GM18873 (cell line): ENCODE data around the gene SKA2.
"Not testable (repeated sequence)": the region's sequence is repeated elsewhere in the genome, so short reads cannot be mapped to it uniquely, and the experiment has no call there.

Experiments
- ATAC-seq: cut with Tn5 transposase; IDR thresholded peaks from one replicate; pipeline ENCODE4 v1.9.1; 2021; ENCODE audit warnings: mild to moderate bottlenecking, moderate library complexity, moderate number of reproducible peaks; ENCODE audit not compliant: unreplicated experiment, low FRiP score

Gene SKA2

DNA sequence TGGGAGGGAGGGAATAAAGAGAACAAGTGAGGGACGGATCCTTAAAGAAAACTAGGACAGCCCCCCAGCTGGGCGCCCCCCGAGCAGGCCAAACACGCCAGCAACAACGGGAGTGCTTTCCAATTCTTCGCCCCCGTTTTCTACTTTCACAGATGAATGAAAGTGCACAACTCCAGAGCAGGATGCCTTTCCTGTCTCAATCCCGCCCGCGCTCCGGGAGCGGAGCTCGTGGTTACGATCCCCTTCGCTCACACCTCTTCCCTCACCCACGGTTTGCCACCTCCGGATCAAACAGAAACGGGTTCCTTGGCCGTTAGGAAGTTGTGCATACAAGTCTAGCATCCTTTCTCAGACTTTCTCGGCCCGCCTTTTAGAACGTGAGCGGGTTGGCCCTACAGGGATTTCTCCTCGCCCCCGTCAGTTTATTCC, 680 bp downstream of the SKA2 start:
- ATAC-seq = no peak

DNA sequence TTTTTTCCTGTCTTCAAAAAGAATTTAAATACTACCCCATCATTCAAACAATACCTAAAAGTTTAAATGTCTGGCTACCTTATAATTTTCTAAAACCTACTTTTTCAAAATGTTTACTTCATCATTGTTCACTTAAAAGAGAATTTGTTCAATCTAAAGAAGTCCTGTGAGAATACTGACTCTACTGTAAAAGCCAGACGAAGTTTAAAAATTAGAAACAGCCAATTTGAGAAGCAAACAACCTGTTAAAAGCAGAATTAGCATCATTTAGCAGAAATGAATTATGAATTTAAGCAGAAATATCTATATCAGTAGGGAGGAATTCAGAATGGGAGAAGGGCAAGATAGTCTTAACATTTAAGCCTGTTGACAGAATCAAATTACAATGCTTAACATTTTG, 2.1 kb downstream of the SKA2 start:
- no peak for ATAC-seq

DNA sequence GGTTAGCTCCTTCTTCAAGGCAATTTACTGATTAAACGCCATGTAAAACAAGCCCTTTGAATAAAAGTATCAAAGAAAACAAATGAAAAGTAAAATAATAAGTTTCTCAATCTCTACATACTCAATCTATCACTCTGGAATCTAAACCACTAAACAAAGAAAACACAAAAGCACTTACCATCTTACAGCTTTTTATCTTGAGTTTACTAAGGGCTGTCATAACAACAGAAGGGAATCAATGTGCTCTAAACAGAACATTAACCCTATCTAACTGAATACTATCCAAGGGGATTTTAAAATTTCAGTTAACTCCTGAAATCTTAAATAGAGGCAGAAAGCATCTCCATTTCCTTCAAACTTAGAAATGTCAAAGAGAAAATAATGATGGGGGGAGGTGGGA, 3.4 kb downstream of the SKA2 start:
- no peak for ATAC-seq

DNA sequence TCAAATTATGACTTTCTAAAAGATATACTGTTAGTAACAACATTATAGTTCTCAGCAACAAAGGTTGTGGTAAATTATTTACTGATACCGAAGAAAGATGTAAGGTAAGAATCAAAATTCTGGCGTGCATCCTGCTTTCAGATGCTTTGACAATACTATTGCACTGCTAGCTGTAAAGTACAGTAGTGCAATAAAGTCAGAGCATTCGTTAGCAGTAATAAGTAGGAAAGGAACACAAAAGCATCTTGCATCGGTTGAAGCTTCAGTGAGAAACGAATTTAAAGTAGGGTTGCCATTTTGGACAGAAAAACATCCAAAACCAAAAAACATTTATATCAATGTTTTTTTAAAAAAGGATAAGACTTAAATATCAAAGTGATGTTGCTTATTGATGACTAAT, 4.0 kb downstream of the SKA2 start:
- ATAC-seq = no peak

DNA sequence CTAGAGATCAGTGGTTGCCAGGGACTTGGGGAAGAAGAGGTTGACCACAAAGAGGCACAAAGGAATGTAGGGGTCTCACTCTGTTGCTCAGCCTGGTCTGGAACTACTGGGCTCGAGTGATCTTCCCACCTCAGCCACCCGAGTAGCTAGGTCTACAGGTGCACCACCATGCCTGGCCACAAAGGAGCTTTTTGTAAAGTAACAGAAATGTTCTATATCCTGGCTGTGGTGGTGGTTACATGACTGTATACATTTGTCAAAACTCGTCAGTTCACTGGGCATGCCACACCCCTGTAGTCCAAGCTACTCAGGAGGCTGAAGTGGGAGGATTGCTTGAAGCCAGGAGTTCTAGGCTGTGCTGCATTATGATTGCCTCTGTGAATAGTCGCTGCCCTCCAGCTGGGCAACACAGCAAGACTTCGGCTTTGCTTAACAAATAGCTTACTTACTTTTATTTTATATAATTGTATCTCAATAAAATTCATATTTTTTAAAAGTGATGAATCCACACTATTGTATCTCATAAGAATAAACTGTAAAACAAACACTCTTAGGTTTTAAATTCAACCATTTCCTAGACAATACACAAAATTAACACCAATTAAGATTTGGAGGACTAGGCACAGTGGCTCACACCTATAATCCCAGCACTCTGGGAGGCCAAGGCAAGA, 5.0 kb downstream of the SKA2 start:
- no peak for ATAC-seq

DNA sequence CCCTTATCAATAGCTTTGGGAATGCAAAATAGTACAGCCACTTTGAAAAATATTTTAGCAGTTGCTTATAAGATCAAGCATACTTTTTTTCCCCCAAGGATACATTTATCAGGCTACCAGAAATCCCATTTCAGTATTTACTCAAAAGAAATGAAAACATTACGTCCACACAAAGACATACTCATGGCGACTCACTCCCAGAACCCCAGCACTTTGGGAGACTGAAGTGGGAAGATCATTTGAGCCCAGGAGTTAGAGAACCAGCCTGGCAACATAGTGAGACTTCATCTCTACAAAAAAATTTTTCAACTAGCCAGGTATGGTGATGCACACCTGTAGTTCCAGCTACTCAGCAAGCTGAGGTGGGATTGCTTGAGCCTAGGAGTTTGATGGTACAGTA, 5.9 kb downstream of the SKA2 start:
- no peak for ATAC-seq

DNA sequence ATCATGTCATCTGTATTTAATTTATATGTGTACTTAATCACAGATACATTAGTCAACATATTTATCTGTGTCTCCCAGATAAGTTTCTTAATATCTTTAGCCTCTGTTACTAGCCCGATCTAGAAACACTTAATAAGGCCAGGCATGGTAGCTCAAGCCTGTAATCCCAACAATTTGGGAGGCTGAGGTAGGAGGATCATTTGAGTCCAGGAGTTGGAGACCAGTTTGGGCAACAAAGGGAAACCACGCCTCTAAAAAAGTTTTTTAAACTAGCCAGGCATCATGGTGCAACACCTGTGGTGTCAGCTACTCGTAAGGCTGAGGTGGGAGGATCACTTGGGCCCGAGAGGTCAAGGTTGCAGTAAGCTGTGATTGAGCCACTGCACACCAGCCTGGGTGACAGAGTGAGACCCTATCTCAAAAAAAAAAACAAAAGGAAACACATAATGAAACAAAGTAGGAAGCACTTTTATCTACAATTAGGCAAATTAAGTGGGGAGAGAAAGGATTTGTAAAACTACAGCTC, 9.4 kb downstream of the SKA2 start:
- ATAC-seq = no peak

DNA sequence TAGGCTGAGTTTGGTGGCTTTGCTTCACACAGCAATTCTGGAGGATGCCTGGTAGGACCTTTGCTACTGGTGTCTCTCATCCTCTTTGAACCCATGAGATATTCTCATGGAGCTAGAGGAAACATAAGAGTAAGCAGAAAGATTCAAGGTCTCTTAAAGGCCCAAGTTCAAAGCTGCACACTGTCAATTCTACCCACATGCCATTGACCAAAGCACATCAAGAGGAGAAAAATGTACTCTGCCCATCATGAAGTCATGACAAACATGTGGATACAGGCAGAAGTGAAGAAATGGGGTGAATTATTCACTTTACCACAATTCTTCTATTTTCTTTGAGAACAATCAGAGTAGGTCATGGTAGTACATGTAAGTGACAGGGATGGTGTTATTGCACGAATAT, 13.1 kb downstream of the SKA2 start:
- ATAC-seq = no peak

DNA sequence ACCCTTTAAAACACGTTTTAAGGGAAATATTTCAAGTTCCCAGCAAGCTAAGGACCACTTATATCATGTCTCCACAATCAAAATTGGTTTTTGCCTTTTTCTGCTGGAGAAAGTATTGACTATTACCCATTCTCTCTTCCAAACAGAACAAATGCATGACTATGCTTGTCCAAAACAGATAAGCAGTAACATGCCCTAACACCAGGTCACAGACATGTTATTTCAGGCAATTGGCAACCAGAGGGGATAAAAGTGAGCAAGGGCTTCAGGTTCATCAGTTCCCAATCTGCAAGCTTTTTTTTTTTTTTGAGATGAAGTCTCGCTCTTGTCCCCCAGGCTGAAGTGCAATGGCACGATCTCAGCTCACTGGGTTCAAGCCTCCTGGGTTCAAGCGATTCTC, 15.0 kb downstream of the SKA2 start:
- ATAC-seq = no peak

DNA sequence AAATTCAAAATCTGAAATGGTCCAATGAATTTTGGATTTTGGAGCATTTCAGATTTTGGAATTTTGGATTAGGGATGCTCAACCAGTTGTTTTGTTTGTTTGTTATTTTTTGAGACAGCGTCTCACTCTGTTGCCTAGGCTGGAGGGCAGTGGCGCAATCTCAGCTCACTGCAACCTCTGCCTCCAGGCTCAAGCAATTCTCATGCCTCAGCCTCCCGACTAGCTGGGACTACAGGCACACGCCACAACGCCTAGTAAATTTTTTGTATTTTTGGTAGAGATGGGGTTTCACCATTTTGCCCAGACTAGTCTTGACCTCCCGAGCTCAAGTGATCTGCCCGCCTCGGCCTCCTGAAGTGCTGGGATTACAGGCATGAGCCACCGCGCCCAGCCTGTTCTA, 16.6 kb downstream of the SKA2 start:
- not testable (repeated sequence) for ATAC-seq

DNA sequence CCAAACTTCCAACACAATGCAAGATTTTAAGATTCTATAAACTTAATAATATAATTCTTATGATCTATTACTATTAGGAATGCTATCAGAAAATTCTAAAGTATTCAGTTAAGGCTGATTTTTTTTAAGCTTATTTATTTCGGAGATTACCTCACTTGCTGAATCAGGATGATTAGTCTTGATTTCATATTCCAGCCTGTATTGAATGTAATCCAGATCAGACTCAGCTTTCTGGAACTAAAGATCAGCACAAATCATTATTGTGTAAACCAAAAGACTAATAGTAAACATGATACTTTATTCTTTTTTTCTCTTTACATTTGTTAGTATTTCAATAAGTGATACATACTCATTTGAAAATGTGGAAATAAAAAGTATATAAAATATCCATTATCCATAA, 23.9 kb downstream of the SKA2 start:
- ATAC-seq = no peak

DNA sequence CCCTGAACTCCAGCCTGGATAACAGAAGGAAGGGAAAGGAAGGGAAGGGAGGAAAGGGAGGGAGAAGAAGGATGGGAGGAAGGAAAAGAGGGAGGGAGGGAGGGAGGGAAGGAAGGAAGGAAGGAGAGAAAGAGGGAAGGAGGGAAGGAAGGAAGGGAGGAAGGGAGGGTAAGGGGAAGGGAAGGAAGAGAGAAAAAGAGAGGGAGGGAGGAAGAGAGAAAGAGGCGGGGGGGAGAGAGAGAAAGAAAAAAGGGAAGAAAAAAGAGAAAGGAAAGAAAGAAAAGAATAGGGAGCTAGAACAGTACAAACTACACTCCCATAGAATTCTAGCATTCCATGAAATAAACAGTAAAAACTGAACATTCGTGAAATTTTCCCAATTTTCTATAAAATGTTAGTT, 25.2 kb downstream of the SKA2 start:
- no peak for ATAC-seq

DNA sequence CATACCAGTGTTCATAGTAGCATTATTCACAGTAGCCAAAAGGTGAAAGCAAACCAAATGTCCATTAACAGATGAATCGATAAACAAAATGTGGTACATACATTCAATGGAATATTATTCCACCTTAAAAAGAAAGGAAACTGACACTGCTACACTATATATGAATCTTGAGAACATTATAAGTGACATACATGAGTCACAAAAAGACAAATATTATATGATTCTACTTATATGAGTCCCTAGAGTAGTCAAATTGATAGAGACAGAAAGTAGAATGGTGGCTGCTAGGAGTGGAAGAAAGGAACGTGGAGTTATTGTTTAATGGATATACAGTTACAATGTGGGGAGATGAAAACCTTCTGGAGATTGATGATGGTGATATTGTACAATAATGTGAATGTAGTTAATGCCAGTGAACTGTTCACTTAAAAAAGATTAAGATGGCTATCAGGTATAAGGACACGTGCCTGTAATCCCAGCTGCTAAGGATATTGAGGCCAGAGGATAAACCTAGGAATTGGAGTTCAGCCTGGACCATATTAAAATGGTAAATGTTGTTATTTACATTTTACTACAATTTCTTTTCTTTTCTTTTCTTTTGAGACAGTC, 28.1 kb downstream of the SKA2 start:
- ATAC-seq = no peak

DNA sequence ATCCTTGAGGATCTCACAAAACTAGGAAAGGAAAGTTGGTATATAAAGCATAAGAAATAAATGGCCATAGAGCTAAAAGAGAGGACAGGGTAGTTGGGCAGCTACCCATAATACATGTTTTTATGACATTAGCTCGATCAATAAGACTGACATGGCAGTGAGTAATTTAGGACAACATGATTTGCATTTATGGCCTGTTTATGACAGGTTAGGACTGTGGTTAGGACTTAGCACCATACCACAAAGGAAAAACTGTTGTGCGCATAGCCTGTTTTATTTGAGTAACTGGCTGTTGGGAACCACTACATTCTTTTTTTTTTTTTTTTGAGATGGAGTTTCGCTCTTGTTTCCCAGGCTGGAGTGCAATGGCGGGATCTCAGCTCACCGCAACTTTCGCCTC, 30.3 kb downstream of the SKA2 start:
- ATAC-seq = no peak

DNA sequence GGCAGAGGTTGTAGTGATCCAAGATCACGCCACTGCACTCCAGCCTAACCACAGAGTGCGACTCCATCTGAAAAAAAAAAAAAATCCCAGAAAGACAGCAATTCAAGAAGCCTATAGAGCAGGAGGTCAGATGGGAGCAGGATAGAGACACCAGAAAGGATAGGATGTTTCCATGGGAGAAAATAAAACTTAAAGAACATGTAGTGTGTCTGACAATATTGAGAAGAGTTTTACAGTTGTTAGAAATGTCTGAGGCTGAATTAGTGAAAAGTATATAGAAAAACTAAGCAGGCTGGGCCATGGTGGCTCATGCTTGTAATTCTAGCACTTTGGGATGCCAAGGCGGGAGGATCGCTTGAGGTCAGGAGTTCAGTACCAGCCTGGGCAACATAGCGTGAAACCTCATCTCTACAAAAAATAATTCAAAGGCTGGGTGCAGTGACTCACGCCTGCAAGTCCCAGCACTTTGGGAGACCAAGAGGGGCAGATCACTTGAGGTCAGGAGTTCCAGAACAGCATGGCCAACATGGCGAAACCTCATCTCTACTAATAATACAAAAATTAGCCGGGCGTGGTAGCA, 33.0 kb downstream of the SKA2 start:
- ATAC-seq = no peak

DNA sequence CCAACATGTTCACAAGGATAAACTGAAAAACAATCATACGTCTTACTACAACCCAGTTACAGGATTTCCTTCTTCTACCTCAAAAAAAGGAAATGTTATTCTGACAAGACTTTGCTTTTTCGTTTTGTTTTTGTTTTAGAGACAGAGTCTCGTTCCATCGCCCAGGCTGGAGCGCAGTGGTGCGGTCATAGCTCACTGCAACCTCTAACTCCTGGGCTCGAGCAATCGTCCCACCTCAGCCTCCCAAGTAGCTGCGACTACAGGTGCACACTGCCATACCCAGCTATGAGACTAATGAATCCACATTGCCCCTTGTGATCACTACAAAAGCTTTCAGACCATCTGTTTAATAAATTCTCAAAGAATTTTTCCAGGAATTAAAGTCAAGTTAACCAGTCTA, 39.5 kb downstream of the SKA2 start:
- no peak for ATAC-seq

DNA sequence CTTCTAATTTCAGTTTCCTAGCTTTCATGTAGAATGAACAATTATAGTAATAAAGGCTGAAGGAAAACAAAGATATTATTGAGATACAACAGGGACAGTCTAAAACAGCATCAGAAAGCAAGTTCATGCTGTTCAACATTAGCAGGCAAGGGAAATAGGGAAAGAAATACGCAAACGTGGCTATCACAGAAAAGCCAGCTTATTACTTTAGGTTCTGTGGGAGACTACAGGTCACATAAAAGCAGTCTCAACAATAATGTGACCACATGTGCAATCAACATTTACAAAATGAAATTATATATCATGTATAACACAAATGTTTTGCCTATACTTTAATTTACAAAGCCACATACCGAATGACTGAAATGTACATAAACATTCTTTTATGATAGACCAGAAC, 43.4 kb downstream of the SKA2 start:
- ATAC-seq = no peak

DNA sequence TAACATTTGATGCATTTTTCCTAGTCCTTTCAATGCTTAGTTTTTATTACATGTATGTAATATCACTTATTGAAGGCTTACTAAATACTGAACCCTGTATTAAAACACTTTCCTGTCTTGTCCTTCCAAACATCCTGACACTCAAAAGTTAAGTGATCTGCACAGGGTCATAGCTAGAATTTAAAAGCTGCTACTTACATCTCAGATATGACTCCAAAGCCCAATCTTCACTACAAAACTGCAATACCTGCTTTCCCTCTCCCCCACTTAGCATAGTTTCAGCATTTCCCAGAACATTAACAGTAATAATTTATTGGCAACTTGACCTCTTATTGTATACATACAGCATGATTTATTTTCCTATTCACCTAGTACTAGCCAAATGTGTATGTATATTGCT, 44.0 kb downstream of the SKA2 start:
- ATAC-seq = no peak

DNA sequence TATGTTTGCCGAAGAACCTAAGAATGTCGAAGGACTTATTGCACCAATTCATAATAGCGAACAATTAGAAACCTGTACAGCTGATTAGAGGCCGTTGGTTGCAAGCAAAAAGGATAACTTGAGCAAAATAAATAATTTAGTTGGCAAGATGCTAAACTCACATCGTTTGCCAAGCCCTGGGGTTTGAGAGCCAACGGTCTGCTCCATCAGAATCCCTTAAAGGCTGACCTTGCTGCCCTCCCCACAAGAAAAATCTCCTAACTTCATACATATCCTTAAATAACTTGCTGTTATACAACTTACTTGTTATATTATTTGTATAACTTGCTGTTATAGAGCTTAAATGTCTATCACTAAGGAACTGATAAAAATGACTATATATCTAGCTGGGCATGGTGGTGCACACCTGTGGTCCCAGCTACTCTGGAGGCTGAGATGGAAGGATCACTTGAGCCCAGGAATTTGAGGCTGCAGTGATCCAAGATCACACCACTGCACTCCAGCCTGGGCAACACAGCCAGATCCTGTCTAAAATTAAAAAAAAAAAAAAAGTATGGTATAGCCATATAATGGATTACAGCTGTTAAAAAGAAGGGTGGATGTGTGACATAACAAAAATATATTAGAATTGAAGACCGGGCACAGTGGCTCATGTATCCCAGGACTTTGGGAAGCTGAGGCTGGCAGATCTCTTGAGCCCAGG, 46.4 kb downstream of the SKA2 start:
- no peak for ATAC-seq

DNA sequence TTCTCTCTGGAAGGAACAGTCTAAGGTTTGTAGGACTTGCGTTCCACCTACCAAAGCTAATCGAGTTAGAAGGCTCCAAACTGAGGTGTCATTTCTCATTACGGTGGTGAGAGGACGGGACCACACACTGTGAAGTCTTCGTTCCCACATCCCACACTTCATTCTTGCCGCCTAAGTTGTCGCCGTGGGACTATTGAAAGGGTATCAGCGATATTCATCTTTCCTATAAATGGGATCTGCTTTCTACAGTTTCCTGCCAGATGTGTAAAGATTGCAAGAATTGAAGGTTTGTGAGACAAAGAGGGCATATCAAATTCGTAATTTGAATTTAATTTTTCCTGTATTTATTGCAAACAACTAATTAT, 47.7 kb downstream of the SKA2 start:
- no peak for ATAC-seq

DNA sequence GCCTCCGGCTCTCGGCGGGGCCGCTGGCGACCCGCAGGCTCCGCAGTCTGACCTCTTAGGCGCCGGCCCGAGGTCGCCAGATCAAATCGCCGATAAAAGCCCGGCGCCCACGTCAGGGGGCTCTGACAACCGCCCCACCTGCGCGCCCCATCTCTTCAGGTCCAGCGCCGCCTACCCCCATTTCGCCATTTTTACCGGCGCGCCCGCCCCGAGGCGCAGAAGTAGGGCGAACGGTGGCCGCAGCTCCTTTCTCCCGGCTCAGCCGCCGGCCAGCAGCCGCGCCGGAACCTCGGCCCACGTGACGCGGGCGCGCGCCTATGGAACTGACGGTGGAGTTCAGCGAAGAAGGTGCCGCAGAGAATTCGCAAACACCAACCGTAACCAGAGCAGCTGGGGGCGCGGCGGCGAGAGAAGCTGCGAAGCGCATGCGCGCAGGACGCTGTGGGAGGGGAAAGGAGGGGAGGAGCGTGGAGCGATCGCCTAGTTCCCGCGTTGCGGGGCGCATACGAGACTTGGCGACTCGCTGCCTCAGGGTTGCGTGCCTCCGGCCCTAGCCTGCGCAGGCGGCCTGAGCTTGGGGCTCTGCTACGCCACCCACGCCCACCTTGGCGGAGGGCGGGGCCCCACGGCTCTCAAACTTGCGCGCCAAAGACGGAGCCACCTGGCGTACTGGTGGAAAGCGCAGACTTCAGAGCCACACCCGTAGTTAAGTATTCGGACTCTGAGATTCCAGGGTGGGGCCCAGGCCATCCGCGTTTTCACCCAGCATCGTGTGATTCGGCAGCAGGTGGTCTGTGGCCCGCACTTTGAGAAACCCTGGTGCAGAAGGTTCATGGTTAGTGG, 48.3 kb downstream of the SKA2 start, which contains the start of gene TRIM37:
TRIM37 (minus strand) TSS at position 418 of the 843 bp plus-strand sequence. CDS start 419 bp downstream, outside the sequence.
- ATAC-seq = peak; percentile 82
